ENCODE data around the gene RCL1.
A peak's percentile ranks its signal among the peaks of the same experiment; 100 is the strongest.

The RCL1 gene

DNA sequence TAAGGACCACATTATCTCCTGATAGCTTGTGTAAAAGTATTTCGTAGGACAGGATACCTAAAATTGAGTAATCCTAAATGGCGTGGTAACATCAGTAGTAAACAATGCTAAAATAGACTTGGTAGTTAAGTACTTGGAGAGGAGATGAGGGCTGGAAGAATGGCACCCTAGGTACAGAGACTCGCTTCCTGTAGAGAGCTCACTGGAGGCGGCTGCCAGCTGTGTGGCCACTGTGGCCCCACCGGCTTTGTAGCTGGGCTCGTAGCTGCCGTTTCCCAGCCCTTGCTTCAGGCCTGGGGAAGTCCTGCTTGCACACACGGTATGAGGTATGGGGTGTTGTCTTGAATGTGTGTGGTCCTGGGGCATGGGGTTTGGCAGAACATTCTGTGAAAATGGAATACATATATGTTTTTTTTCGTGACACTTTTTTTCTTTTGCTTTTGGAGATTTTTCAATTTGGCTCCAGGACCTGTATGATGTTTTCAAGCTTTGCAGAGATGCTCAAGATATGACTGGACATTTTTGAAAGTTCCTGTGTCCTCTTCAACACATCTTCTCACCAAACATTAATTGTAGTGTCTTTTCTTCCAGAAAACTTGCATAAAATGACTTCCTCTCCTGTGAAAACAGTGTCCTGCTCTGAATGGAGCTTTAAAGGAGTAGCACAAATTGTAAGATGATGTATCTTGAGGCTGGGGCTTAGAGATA lies 58.0 kb downstream of the RCL1 start:
- no peak for DNase-seq

DNA sequence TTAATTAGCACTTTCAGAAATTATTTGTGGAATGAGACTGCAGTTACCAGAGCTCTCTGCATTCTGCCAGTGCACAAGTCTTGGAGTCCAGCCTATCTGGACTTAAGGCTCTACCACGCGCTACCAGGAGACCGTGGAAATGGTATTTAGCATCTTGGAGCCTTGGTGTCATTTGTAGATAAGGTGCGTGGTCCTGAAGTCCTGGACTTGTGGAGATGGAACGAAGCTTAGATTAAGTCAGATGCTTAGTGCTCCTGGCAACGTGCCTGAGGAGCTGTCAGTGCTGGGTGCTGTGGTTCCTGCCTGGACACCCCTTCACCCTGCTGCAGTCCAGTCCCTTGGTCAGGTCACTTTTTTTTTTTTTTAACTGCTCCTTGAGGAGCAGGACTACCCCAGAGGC lies 59.7 kb downstream of the RCL1 start:
- DNase-seq = no peak

DNA sequence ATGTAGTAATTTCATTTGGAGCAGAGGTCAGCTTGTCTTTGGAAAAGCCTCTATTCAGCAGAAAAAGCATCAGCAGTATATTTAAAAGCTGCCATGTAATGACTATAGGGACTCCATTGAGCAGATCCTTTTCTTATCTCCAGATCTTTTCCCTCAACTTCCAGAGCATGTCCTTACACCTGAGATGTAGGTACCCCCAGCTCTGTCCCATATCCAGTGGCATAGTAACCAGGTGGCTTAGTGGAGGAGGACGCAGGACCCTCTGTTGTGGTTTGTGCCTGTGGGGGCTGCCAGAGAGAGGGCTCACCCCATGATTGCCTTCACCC lies 61.5 kb downstream of the RCL1 start:
- DNase-seq = no peak

DNA sequence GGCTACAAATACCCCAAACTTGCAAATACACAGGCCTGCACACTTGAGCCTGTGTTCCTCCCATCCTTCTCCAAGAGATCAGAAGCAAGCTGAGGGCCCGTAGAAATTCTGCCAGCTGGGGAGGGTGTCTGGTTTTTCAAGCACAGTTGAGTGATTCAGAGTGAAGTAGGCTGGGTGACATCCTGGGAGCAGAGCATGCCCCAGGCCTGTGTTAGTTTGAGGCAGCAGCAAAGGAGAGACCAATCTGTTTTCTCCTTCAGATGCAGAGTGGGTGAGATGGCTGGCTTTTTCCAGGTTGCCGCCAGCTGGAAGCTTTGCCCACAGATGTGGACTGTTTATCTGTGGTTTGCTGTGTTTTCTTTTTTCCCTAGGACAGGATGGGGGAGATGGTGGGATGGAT lies 63.1 kb downstream of the RCL1 start:
- no peak for DNase-seq

DNA sequence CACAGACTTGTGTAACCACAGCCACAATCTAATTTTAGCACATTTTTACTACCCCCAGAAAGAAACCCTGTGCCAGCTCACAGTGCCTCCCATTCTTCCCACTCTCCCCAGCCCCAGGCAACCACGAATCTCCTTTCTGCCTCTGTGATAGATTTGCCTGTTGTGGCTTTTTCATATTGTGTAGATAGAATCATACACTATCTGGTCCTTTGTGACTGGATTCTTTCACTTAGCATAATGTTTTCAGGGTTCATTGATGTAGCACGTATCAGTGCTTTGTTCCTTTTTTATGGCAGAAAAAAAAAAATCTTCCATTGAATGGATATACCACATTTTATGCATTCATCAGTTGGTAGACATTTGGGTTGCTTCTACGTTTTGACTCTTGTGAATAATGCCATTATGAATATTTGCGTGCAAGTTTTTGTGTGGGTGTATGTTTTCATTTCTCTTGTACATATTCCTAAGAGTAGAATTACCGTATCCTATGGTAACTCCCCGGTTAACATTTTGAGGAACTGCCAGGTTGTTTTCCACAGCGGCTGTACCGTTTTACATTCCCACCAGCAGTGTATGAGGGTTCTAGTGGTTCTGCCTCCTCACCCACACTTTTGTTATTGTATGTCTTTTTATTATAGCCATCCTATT lies 64.5 kb downstream of the RCL1 start:
- no peak for DNase-seq

DNA sequence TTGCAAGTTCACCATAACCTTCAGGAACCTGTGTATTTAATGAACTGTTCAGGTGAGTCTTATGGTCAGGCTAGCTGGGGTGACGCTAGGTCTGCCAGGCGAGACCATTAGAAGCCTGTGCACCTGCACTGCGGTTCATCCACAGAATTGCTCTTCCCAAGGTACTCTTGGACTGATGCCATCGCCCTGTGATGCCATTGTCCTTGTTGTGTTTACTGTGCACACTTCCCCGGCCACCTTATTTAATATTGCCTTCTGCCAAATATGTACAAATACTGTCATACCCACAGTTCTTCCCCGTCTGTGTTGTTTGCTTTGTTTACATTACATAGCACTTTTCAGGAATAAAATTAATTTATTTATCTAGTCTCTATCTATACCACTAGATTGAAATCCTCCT lies 66.3 kb downstream of the RCL1 start:
- peak; percentile 8 for DNase-seq

DNA sequence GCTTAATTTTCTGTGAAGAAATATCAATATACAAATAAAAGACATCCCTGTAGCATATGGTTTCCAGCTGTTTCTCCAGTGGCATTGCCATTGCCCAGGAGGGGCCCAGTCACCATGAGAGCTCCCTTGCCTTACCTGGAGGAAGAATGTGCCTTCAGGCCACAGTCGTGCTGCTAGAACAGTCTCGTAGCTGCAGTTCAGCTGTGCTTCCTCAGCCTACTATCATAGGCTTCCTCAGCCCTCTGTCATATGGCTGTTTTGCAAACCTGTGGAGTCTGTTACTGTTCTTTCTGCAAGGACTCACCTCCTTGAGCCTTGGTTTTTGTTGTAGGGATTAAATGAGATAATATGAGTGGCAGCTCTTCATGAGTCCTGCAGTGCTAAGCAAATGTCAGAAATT lies 67.6 kb downstream of the RCL1 start:
- no peak for DNase-seq

DNA sequence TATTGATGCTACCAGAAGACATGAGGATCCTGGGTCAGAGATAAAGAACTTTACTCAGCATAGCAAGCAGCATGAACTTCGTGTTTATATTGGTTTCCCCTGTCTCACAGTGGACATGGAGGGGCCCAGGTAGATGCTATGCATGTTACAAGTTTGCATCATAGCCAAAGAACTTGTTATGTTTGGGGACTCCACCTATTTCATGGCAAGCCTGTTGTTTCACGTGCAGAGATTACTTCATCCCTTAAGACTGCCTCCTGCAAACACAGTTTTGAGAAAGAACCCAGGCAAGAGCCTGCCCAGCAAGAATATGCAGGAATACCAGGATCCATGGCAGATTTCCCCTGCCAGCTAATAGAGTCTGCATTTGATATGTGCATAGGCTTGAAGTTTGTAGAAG lies 68.4 kb downstream of the RCL1 start:
- no peak for DNase-seq

DNA sequence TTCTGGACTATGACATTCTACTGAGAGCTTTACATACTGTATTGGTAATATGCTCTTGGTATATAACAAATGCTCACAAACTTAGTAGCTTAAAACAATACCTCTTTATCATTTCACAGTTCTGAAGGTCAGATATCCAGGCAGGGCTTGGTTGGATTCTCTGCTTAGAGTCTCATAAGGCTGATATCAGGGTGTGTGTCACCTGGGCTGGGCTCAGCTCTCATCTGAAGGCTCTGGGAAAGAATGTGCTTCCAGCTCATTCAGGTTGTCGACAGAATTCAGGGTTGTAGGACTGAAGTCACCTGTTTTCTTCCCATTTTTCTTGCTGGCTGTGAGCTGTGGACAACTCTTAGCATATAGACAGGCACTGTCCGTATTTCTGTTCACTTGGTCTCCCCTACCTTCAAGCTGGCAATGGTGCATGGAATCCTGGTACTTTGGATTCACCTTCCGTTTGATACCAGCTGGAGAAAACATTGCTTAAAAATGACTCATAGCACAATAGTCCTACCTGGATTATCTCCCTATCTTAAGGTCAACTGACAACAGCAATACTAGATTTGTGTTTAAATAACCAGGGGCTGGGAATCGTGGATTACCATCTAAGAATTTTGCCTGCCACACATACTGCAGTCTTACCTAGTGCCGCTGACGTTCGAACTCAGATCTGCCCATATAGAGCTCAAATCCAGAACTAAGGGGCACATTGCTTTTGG lies 69.2 kb downstream of the RCL1 start:
- no peak for DNase-seq

DNA sequence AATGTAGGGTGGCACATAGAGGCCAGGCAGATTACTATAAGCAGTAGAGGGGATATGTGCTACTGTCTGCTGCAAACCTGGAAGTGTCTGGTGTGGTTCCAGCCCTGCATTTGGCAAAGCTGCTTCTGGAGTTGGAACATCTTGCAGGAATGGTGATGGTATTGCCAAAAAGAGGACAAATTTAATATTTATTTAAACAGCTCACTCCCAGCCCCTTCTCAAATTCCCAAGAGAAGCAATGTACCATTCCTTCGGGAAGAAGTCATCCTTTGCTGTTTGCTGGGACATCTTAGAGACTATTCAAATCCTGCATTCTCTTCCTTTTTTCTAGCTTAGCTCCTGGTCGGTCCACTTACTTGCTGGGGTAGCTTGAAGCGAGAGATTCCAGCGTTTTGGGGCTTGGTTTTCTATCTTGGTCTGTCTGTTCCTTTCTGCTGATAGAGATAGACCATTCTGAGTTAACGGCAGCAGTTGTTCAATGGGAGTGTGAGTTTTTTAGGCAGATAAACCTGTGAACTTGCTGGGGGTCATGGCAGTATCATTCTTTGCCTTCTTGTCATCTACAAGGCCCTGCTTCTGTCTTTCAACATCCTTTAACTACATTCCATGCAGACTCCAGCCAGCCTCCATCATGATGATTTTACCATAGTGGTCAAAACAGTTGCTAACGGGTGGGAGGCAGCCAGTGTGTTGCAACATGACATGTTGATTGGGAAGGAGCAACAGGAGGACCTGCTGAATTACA lies 69.9 kb downstream of the RCL1 start:
- DNase-seq = no peak

DNA sequence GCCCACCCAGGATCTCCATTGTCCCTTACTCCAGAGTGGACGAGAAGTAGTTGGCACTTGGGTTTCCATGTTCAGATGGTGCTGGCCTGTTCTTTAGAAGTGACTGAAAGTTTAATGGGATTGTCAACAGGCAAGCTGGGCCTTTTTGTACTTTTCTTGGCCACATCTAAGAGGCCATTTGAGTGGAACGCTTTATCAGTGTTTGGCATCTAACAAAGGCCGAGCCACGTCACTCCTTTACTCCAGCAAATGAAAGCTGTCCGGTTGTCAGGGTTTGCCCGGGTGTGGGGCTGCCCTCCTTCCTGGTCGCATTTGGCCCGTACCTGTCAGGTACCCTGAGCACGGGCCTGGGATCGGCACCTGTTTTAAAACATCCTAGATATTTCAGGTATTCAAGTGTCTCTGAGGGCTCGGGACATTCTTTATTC lies 71.5 kb downstream of the RCL1 start:
- no peak for DNase-seq

DNA sequence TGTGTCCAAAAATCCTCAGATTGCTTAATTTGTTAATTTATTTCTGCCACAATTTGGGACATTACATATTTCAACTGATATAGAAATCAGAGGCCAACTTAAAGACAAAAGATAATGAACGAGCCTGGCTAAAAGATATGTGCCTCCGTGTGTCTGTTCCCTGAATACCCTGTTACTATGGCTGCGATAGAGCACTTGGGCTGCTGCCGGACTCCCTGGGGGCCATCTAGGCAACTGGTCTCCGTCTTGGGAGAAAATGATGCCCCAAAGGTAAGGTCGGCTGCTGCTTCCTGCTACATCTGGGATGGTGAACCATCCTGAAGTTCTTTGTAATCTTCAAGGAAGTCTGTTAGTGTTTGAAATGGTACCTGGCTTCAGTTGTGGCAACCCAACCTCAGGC lies 72.0 kb downstream of the RCL1 start:
- no peak for DNase-seq

DNA sequence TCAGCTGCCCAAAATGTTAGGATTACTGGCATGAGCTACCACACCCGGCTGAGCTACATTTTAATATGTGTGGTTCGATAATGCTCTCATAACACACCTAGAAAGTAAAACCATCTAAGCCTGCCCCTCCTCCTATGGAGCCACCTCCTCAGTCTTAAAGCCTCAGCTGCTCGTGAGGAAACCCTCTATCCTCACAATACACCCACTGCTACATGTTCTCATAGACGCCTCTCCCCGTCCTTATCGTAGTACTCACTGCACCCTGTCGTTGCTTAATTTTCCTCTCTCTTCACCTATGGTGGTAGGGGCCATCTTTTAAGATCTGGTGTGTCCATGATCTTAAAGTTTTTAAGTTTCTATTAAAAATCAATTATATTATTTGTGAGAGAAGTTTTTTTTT lies 72.9 kb downstream of the RCL1 start:
- no peak for DNase-seq

DNA sequence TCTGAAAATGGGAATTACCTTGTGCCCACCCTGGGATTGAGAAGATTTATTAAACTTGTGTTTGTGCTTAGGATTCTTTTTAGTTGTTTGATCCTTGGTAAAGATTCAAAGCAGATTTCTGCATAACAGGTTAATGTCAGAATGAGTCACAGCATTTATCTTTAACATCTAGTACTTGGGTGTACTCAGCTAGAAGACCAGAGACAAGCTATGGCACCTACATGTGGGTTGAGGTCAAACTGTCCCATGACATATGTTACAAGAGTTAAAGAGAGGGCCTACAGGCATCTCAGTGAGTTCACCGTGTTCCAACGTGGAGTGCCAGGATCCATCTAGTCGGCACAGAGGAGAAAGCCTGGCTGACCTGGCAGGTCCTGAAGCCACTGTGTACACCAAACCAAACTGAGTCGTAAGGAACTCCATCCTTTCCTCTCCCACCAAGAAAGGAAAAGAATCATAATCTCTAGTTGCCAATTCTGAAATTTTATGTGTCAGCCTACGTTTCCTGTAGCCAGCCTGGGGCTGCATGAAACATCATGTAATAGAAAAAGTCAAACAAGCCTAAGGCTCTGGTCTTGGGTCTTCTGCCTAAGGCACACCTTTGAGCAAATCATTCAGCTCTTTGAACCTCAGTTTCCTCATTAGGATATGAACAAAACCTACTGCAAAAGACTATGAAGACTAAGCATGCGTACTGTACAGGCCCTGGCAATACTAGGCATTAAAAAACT lies 73.7 kb downstream of the RCL1 start:
- DNase-seq = no peak

DNA sequence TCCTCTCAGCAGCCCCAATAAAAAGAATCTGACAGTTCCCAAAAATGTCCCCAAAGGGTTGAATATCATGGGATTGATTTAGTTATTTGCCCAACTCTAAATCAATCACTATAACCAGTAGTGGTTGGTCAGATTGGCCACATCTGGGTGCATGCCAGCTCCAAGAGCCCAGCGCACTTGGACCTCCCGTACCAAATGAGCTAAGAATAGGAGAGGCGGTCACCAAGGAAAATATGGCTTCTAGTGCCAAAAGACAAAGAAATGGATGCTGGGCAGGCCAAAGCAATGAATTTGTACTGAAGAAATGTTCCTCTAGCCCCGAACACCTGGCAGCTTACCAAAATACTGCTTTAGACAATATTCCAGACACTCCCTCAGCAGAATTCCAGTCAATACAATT lies 80.3 kb downstream of the RCL1 start:
- DNase-seq = no peak

DNA sequence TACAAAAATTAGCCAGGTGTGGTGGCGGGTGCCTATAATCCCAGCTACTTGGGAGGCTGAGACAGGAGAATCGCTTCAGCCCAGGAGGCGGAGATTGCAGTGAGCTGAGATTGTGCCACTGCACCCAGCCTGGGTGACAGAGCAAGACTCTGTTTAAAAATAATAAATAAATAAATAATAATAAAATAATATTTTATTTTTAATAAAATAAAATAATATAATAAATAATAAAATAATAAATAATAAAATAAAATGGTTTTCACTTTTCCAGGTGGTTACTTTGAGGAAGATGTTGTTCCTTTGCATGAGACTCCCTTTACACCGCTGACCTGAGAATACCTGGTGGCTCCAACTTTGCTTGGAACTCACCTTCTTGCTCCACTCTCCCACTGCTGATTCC lies 82.8 kb downstream of the RCL1 start:
- no peak for DNase-seq

DNA sequence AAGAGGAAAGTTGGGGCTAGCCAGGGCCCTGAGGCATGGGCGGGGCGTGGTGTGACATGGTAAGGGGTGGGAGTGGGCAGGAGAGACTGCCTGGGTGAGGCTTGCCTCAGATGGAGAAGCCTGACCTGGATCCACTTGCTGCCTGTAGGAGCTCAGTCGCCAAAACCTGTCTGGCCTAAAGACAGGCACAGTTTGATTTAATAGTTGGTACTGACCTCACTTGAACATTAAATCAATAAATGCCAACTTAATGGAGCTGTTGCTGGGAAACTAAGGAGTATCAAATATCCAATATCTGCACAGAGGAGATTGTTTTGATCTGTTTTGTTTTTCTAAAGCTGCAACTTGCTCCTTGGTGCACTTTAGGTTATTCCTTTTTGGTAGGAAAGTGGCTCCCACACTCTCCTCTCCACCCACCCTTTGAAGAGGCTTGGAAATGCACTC lies 86.4 kb downstream of the RCL1 start:
- no peak for DNase-seq

DNA sequence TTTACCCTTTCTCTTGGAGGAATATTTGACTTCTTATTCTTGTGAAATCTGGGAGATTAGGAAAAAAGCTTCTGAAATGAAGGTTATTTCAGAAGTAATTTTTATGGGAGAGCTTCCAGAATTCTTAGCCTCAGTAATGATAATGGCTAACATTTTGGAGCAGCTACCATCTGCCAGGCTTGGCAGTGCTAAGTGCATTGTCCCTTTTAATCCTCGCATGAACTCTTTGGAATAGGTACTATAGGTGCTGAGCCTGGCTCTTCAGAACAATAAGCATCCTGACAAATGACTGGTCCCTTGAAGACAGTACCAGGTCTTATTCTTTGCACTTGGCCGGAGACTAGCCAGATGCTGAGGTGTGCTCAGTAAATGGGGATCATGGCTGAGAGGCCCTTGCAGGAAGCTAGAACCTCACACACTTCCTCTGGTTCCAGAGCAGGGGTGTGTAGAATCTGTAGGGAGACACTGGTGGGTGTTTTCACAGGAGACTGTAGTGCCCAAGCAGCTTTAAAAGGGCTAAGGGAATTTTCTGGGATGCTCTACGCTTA lies 90.7 kb downstream of the RCL1 start:
- no peak for DNase-seq

DNA sequence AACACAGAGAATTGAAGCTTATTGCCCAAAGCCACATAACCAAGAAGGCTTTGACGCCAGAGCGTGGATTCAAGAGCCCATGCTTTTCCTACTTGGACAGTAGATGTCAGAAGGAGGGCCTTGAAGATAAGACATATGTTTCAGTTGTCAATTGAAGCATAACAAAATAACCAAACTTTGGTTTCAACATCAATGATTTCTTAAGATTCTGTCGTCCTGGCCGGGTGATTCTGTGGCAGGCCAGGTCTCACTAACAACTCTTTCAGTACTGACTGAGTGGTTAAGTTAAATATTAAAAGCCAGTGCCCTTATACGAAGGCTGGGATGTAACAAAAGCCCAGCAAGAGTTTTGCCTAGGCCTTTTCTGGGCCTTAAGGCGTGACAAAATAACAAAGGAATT lies 94.0 kb downstream of the RCL1 start:
- DNase-seq = no peak

DNA sequence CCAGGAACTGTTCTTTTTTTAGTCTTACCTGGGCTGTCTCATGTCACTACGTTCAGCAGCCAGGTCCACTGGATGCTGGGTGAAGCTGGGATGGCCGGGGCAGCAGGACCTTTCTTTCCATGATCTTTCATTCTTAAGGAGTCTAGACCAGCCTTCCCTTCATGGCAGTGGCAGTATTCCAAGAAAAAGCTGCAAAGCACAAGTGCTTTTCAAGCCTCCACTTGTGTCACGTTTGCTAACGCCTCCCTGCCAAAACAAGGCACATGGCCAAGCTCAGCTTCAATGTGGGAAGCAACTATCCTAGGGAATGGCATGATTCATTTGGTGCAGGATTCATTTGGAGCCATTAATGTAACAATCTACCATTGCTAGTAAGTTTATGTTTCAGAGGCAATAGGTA lies 94.8 kb downstream of the RCL1 start:
- DNase-seq = peak; percentile 46

DNA sequence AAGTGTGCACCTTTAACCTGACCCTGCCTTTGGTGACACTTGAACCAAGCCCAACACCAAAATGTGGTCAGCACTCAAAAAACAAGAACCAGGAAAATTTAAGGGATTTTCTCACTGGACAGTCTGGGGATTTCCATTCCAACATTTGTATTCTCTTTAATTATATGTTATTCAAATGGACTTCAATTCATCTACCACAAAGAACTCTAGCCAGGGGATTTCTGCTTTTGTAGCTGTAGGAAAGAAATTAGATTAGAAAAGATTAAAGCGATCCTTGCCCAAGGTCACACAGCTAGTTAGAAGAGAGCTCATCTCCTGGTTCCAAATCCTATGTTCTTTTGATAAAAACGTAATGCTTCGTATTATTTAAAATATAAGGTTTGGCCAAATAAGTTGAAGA lies 97.5 kb downstream of the RCL1 start:
- DNase-seq = no peak

DNA sequence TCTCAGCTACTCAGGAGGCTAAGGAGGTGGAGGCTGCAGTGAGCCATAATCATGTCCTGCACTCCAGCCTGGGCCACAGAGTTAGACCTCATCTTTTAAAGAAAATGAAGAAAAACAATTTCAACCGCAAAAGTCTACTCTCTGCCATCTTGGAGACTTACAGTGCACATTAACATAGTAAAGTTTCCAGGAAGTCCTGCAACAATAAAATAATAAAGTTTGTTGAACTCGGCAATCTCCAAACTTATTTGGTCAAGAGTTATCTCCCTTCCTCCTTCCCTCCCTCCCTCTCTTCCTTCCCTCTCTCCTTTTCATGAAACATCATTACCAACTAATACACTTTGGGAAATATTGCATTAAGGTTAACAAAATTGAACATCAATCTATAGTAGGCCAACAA lies 98.2 kb downstream of the RCL1 start:
- no peak for DNase-seq

DNA sequence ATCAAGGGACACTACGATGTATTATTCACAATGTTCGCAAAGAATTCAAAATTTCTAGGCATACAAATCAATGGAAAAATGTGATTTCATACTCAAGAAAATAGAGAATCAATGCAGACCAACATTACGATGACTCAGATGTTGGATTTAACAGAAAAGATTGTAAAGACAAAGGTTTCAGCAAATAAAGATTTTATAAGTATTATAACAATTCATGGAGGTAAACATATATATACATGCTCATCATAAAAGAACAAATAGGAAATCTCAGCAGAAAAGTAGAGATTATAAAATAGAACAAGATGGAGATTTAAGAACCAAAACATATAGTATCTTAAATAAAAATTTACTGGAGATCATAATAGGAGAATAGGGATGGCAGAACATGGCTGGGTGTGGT lies 98.9 kb downstream of the RCL1 start:
- DNase-seq = no peak

Measured in NCI-H1092 treated with DMSO at 0.1 percent for 48 hours (cell line).